Activated CD4-positive, alpha-beta T cell treated with anti-CD3 and anti-CD28 coated beads for 48 hours (primary cell): ENCODE data around the gene FASN.

ENCODE experiments used
- DNase-seq: peaks from one replicate; pipeline ENCODE4 v3.0.0-alpha.2; 2020

FASN gene

DNA sequence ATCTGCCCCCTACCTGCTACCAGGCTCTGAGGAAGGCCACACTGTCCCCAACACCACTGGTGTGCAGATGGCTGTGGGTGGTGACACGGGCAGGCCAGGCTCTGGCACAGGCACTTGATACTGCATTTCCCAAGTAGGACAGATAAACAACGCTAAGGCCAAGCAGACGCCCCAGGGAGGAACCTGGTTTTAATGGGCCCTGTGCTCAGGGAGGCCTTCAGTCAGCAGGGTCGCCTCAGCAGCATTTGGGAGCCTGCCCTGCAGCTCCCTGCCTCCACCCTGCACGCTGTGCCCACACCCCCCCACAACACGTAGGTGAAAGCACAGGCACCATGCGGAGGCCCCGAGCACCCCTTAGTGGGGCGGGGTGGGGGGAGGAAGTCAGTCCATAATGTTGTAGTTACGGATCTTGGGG is 3.3 kb upstream of the FASN start:
- no peak for DNase-seq

GRCh38 chr17:82100502-82101298 is 2.7 kb upstream of the FASN start:
- DNase-seq: no peak

DNA sequence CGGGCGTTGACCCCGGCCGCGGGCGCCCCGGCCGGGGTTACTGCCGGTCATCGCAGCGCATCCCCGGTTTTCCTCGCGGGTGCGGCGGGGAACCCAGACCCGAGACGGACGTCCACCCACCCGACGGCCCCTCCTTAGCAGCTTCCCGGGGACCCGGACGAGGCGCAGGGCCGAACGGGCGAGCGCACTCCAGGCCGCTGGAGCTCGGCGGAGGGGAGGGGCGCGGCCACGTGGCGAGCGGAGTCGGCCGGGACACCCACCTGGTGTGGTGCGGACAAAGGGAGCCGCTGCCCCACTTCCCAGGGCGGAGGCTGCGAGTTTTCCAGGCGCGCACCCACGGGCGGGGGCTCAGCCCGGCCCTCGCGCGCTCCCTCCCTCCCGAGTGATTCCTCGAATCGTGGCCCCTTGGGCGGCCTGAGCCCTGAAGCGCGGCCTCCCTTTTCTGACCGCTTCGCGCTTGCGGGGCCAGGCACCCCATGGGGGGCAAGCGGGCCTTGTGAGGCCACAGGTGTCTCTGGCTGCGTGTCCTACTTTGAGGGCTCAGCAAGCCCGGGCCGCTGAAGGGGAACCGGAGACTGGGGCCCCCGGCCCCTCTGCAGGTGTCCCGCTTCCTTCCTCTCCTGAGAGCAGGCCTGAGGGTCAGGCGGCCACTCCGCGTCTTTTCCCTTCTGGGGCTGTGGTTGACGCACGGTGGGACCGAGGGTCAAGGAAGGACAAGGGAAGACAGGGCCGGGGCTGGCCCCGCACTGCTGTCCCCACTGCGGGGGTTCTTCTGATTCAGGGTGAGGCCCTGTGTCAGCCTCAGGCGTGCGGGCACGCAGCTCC is 1.1 kb upstream of the FASN start:
- peak; percentile 36 for DNase-seq

- DNase-seq: no peak
These were observed 192 bp downstream of the FASN start for GRCh38 chr17:82097919-82098168.

- DNase-seq: peak; percentile 45
These were observed 685 bp downstream of the FASN start for GRCh38 chr17:82097184-82097918.

GRCh38 chr17:82096709-82097183 is 1.3 kb downstream of the FASN start:
- no peak for DNase-seq

DNA sequence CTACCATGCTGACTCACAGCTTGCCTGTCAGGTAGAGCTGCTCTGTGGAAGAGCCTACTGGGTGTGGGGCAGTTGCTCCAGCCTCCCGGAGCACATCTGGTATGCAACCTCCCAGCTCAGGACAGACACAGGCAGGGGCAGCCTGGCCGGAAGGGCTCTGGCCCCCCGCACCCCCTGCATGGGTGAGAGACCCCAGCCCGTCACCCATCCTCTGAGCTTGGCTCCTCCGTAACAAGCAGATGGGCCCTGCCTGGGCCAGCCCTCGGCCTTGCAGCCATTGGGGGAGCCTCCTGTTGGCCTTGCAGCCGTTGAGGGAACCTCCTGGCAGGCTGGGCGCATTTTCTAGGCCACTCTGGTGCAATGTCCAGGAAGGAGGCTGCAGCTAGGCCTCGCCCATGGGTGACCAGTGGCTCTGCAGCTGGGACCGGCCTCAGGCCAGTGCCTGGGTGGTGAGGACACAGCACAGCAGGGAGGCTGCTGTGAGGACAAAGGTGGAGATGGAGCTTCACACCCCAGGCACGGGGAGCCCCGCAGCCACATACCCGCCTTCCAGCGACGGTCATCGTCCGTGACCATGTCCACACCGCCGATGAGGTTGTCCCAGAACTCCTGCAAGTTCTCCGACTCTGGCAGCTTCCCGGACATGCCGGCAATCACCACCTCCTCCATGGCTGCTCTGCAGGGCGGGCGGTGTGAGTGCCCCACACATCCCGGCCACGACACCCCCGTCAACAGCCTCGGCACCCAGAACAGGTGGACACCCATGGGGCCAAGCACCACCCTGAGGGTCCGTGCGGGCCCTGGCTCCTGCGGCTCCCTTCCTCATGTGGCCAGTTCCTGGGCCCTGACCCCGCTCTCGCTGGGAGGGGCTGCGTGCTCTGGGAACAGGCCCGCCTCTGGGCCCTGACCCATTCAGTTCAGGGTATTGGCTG is 2.0 kb downstream of the FASN start:
- DNase-seq: no peak

- DNase-seq: no peak
These were observed 2.9 kb downstream of the FASN start for GRCh38 chr17:82094931-82095776.

DNA sequence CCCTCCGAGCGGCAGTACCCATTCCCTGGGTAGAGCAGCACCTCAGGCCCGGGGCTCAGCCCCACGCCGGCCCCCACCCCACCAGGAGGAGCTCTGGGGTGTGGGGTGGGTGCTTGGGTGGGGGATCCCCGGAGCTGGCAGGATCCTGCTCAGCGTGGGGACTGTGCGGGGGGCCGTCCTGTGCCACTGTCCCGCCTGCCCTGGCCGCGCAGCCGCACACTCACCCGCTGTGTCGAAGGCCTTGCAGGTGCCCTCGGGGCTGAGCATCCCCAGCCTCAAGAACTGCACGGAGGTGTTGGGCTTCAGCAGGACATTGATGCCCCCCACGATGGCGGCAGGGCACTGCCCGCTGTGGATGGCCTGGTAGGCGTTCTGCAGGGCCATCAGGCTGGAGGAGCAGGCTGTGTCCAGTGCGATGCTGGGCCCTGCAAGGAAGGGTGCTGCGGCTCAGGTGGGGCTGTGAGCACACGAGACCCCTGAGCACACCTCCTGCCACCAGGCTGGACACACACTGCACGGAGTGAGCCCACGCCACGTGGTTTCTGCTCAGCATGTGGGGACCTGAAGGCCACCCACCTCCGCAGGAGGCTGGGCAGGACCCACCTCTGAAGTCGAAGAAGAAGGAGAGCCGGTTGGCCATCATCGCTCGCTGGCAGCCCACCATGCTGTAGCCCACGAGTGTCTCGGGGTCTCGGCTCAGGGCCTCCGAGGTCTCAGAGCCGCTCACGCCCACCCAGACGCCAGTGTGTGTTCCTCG is 4.9 kb downstream of the FASN start:
- DNase-seq: no peak

DNA sequence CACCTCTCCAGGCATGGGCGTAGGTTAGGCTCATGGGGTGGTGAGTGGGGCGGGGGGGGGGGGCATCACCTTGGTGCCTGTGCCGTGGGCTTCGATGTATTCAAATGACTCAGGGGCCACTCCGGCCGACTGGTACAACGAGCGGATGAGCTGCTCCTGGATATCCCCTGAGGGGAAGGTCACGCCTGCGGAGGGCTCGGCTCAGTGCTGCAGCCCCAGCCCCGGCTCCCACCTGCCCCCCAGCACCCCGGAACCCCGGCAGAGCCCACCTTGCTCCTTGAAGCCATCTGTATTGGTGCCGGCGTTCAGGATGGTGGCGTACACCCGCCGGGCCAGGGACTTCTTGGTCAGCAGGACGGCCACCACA is 5.4 kb downstream of the FASN start:
- DNase-seq: peak; percentile 2

- DNase-seq: no peak
These were observed 5.9 kb downstream of the FASN start for GRCh38 chr17:82092094-82092586.

DNA sequence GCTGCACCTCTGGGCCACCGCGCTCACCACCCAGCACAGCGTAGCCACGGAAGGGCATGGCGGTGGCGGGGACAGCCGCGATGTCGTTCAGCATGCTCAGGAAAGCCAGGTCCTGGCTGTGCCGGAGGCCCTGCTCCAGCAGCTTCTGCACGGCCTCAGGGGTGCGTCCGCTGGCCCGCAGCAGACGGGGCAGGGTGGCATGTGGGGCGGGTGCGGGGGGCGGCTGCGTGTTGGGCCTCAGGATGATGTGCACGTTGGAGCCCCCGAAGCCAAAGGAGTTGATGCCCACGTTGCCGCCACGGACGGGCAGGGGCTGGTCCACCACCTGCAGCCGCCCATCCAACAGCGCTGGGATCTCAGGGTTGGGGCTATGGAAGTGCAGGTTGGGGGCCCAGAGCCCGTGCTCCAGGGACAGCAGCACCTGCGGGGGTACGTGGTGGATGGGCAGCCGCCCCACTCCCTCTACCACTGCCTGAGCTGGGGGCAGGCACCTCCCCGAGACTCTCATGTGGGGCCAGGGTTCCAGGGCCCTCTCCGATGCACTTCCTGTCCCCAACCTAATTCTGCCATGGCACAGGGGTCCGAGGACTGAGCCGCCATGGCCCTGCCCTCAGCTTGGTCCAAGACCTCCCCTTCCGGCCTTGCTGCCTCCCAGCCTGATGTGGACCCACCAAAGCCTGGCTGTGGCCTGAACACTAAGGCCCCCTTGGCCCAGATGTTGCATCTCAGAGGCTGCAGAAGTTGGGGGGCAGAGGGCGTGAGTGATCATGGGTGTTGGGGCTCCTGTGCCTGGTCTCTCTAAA is 6.6 kb downstream of the FASN start:
- DNase-seq: no peak

DNA sequence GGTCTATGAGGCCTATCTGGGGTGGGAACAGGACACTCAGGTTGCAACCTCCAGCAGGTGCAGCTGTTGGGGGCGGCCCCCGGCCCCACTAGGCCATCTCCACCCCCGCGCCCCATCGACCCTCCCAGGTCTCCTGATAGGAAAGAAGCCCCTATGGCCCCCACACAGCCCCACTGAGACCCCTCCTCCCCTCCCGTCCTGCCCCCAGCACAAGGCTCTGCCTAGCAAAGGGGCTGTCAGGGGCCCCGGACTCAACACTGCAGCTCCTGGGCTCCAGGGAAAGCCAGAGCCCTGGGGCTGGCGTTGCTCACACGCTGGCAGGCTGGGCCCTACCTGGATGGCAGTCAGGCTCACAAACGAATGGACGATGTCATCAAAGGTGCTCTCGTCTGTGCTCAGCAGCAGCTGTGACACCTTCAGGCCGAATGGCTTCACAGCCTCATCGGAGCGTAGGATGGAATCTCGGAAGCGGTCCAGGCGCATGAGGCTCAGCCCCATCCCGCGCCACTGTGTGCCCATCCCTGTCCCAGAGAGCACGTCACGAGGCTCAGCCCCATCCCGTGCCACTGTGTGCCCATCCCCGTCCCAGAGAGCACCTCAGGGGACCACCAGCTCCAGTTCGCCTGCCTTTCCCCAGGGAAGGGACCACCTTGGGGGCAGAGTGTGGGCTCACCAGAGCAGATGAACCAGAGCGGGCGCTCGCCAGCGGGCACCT is 7.3 kb downstream of the FASN start:
- no peak for DNase-seq

- DNase-seq: no peak
These were observed 8.1 kb downstream of the FASN start for GRCh38 chr17:82089723-82090548.

- no peak for DNase-seq
These were observed 9.0 kb downstream of the FASN start for GRCh38 chr17:82088838-82089722.

DNA sequence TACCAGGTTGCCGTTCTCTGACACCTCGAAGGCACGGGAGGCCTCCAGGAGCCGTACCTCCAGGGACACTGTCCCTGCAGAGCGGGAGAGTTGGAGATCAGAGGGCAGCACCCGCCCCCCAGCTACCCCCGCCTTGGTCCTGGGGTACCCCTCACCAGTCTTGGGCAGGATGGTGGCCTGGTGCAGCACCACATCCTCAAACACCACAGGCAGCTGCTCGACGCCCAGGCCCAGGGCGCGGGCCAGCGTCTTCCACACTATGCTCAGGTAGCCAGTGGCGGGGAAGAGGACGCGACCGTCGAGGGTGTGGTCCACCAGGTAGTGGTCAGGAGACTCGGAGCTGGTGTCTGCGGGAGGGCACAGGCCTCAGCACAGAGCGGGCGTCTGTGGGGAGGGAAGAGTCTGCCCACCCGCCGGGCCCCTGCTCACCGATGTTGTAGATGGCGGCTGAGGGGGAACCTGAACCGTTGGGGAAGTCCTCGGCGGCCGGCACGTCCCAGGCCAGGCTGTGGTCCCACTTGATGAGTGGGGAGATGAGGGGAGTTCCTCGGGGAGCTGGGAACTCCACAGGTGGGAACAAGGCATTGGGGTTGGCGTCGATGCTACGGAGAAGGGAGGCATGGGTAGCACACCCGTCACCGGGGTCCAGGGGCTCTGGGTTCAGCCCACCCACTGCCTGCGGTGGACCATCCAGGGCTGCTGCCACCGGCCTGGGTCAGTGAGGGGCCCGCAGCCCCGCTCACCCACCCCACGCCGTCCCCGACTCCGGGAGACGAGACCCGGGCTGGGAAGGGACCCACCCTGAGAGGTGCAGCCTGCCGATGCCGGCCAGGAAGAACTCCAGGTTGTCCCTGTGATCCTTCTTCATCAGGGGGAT is 9.8 kb downstream of the FASN start:
- no peak for DNase-seq
